Activated CD8-positive, alpha-beta T cell treated with anti-CD3 and anti-CD28 coated beads for 36 hours (primary cell): Measurements from ENCODE around the gene CACNG8. TPM values are rescaled to one million over a fixed set of nuclear protein-coding genes. Genes with fewer than 3 reads are reported as not detected.

Experiments
- ATAC-seq: fragments of 200-7000 bp; cut with Tn5 transposase; one replicate; pipeline ENCODE4 v1.10.0; 2021; ENCODE audit warnings: mild to moderate bottlenecking, moderate library complexity
- CTCF ChIA-PET: fragments of 350-600 bp; sonication (Branson Sonifier 250); formaldehyde crosslinking; loops from one replicate; lab custom pipeline; 2021; ENCODE audit warnings: antibody characterized with exemption; lab: Charles Lee
- POLR2A ChIA-PET: fragments of 350-600 bp; sonication (Branson Sonifier 250); formaldehyde crosslinking; loops from one replicate; lab custom pipeline; 2021; ENCODE audit warnings: antibody characterized with exemption; lab: Charles Lee
- DNase-seq: peaks from one replicate; pipeline ENCODE4 v3.0.0-alpha.2; 2020
- H3K27ac Mint-ChIP-seq: one replicate; pipeline ENCODE4 v1.8.0; 2021; ENCODE audit warnings: mild to moderate bottlenecking, mixed read lengths
- H3K27me3 Mint-ChIP-seq: one replicate; pipeline ENCODE4 v1.8.0; 2021; ENCODE audit warnings: mixed read lengths
- H3K36me3 Mint-ChIP-seq: one replicate; pipeline ENCODE4 v1.8.0; 2021; ENCODE audit warnings: low read depth, mixed read lengths
- H3K4me1 Mint-ChIP-seq: one replicate; pipeline ENCODE4 v1.8.0; 2021; ENCODE audit warnings: low read depth, mixed read lengths
- H3K4me3 Mint-ChIP-seq: one replicate; pipeline ENCODE4 v1.8.0; 2021; ENCODE audit warnings: mild to moderate bottlenecking, moderate library complexity, mixed read lengths
- H3K9me3 Mint-ChIP-seq: one replicate; pipeline ENCODE4 v1.8.0; 2021; ENCODE audit warnings: mixed read lengths
- intact Hi-C: fragments of 100-400 bp; cut with micrococcal nuclease; formaldehyde crosslinking; loops from one replicate; pipeline ENCODE4 v1.10.0; 2022
- total RNA-seq, 2 experiments: library from RNA; stranded (reverse); gene quantifications; one replicate each; pipeline ENCODE4 v1.2.3, GENCODE V29; 2021
- TF ChIP-seq, protein P1 (sequence below): fragments of 200-600 bp; IDR thresholded peaks from one replicate; pipeline ENCODE4 v1.8.0; 2022; ENCODE audit warnings: antibody characterized with exemption, mild to moderate bottlenecking

CACNG8 gene
- total RNA-seq, 2 experiments from 2014 or later = not detected

DNA sequence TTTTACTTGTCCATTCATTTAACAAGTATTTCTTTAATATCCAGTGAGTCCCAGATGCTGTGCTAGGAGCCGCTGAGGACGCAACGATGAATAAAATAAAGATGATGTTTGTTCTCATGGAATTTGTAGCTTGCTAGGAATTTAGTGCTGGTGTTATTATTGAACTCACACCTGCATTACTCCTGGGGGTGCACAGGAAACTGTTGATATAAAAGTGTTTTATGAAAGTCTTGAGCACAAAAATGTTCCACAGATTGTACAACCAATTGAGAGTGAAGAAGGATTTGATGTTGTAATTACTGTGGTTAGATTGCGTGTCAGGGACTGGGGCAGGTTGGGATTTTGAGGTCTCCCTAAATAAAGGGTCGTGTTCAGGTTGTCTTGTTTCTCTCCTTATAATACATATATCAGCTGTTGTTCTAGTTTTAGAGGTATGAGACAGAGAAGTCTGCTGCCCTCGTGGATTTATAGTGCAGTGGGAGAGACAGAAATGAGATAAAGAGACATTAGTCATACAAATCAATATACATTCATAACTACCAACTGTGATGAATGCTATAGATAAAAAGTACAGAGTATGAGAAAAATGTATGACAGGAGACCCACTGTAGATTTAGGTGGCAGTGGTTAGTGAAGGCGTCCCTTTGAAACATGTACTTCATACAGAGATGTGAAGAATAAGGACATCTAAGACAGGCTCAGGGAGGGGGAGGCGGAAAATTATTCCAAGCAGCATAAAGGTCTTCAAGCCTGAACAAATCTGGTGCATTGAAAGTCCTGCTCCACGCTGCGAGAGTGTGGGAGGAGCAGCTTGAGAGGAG, 40.0 kb downstream of the CACNG8 start:
- Mint-ChIP-seq H3K9me3 (no peaks in the 10 kb centered on the region), H3K27ac (no peak overlapping the region), H3K27me3 (peaks cover 13% of the 10 kb centered on the region), H3K4me1 (no peaks in the 10 kb centered on the region), H3K4me3 (no peak overlapping the region), H3K36me3 (no peaks in the 10 kb centered on the region)
- CTCF ChIA-PET = no interaction called here
- POLR2A ChIA-PET = no interaction called here
- TF ChIP-seq, protein P1, sequence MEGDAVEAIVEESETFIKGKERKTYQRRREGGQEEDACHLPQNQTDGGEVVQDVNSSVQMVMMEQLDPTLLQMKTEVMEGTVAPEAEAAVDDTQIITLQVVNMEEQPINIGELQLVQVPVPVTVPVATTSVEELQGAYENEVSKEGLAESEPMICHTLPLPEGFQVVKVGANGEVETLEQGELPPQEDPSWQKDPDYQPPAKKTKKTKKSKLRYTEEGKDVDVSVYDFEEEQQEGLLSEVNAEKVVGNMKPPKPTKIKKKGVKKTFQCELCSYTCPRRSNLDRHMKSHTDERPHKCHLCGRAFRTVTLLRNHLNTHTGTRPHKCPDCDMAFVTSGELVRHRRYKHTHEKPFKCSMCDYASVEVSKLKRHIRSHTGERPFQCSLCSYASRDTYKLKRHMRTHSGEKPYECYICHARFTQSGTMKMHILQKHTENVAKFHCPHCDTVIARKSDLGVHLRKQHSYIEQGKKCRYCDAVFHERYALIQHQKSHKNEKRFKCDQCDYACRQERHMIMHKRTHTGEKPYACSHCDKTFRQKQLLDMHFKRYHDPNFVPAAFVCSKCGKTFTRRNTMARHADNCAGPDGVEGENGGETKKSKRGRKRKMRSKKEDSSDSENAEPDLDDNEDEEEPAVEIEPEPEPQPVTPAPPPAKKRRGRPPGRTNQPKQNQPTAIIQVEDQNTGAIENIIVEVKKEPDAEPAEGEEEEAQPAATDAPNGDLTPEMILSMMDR = no peak
- ATAC-seq (no peak), DNase-seq (no peak)
- intact Hi-C loops = no loop called here

DNA sequence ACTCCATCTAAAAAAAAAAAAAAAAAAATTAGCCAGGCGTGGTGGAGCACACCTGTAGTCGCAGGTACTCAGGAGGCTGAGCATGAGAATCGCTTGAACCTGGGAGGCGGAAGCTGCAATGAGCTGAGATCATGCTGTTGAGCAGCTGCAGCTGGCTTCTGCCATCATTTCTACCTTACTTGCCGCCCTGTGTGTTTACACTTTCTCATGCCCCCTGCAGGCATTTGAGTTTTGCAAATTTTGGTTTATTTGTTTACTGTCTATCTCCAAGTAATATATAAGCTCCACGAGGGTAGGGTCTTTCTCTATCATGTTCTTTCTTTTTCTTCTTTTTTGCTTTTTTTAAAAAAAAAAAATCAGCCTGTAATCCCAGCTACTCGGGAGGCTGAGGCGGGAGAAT, 46.7 kb downstream of the CACNG8 start:
- no peaks in the 10 kb centered on the region for H3K4me1 Mint-ChIP-seq
- H3K27me3 Mint-ChIP-seq = peaks cover 13% of the 10 kb centered on the region
- no peaks in the 10 kb centered on the region for H3K36me3 Mint-ChIP-seq
- ATAC-seq (no peak), DNase-seq (no peak)
- CTCF ChIA-PET = interaction anchor here (1.4 kb wide), 1 partner anchor 22 kb away, joined by 3 read pairs; no protein-coding TSS in a partner anchor
- H3K4me3 Mint-ChIP-seq = no peak overlapping the region
- no peak overlapping the region for H3K27ac Mint-ChIP-seq
- no peaks in the 10 kb centered on the region for H3K9me3 Mint-ChIP-seq
- intact Hi-C loops = no loop called here
- TF ChIP-seq, protein P1 = no peak
- POLR2A ChIA-PET = interaction anchor here (0.6 kb wide), 1 partner anchor 11 kb away, joined by 4 read pairs; no protein-coding TSS in a partner anchor

DNA sequence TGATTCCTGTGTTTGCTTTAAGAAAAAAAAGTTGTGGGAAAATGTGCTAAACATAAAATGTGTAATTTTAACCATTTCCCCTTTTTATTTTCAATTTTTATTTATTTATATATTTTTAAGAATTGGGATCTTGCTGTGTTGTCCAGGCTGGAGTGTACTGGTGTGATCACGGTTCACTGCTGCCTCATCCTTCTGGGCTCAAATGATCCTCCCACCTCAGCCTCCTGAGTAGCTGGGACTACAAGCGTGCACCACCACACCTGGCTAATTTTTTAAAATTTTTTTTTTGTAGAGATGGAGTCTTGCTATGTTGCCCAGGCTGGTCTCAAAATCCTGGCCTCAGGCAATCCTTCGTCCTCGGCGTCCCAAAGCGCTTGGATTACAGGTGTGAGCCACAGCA, 47.7 kb downstream of the CACNG8 start:
- no peaks in the 10 kb centered on the region for H3K36me3 Mint-ChIP-seq
- intact Hi-C loops = no loop called here
- POLR2A ChIA-PET = no interaction called here
- CTCF ChIA-PET = no interaction called here
- H3K4me1 Mint-ChIP-seq = no peaks in the 10 kb centered on the region
- TF ChIP-seq, protein P1 = no peak
- H3K27ac Mint-ChIP-seq = no peak overlapping the region
- no peaks in the 10 kb centered on the region for H3K9me3 Mint-ChIP-seq
- peaks cover 17% of the 10 kb centered on the region for H3K27me3 Mint-ChIP-seq
- no peak overlapping the region for H3K4me3 Mint-ChIP-seq
- no peak for ATAC-seq
- DNase-seq = no peak

DNA sequence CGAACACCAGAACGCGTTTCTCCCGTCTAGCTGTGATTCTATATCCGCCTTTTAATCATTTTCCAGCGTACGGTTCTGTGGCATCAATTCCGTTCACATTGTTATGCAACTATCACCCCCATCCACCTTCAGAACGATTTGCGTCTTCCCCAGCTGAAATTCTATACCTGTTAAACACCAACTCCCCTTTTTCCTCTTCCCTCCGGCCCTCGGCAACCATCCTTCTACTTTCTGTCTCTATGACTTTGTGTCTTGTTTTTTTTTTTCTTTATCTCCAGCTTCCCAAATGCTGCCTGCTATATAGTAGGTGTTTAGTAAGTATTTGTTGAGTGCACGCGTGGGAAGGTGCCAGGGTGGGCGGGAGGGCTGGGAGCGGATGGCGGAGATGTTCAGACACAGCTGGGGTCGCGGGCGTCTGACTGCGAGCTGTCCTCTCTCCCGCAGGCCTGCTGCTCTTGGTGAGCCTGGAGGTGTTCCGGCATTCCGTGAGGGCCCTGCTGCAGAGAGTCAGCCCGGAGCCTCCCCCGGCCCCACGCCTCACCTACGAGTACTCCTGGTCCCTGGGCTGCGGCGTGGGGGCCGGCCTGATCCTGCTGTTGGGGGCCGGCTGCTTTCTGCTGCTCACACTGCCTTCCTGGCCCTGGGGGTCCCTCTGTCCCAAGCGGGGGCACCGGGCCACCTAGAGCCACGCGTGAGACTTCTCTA, 48.9 kb downstream of the CACNG8 start:
- Mint-ChIP-seq H3K27me3 (peaks cover 22% of the 10 kb centered on the region), H3K9me3 (no peaks in the 10 kb centered on the region), H3K4me3 (no peak overlapping the region), H3K27ac (no peak overlapping the region), H3K36me3 (no peaks in the 10 kb centered on the region), H3K4me1 (no peaks in the 10 kb centered on the region)
- intact Hi-C loops = no loop called here
- ATAC-seq (no peak), DNase-seq (no peak)
- POLR2A ChIA-PET = no interaction called here
- CTCF ChIA-PET = interaction anchor here (0.7 to 0.9 kb wide), 2 partner anchors 12 to 18 kb away, joined by 3 read pairs; no protein-coding TSS in a partner anchor
- TF ChIP-seq, protein P1 = no peak

DNA sequence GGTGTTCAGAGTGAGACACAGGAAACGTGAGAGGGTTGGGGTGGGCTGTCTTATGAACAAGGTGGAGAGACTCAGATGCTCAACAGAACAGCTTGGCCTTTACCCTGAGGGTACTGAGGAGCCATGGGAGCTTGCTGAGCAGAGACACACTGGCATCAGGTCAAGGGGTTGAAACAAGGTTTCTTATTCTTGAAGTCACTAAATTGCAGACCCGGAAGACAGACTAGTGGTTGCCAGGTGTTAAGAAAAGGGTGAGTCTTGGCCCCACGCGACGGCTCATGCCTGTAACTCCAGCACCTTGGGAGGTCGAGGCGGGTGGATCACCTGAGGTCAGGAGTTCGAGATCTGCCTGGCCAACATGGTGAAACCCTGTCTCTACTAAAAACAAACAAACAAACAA, 51.1 kb downstream of the CACNG8 start:
- ChIA-PET CTCF (no interaction called here), POLR2A (no interaction called here)
- no peak for ATAC-seq
- DNase-seq = no peak
- intact Hi-C loops = no loop called here
- Mint-ChIP-seq H3K36me3 (no peaks in the 10 kb centered on the region), H3K9me3 (no peaks in the 10 kb centered on the region), H3K27me3 (peaks cover 22% of the 10 kb centered on the region), H3K4me3 (no peak overlapping the region), H3K27ac (no peak overlapping the region), H3K4me1 (no peaks in the 10 kb centered on the region)
- TF ChIP-seq, protein P1 = no peak
